HG03060 (cell line): ENCODE results near the gene NRIP3.
"Not testable (repeated sequence)": the region's sequence is repeated elsewhere in the genome, so short reads cannot be mapped to it uniquely, and the experiment has no call there.

Experiments used
- ATAC-seq: cut with Tn5 transposase; IDR thresholded peaks from one replicate; pipeline ENCODE4 v1.9.1; 2021; ENCODE audit warnings: low read depth, moderate number of reproducible peaks; ENCODE audit not compliant: unreplicated experiment

NRIP3 gene

DNA sequence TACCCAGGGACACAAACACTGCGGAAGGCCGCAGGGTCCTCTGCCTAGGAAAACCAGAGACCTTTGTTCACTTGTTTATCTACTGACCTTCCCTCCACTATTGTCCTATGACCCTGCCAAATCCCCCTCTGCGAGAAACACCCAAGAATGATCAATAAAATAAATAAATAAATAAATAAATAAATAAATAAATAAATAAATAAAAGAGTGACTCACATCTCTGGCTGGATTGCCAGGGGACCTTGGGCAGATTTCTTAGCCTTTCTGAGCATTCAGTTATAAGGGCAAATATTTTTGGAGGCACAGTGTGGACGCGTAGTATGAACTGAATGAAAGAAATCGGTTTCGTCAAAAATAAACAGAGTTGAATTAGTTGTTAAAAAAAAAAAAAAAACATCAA lies 24.4 kb downstream of the NRIP3 start:
- ATAC-seq: not testable (repeated sequence)

DNA sequence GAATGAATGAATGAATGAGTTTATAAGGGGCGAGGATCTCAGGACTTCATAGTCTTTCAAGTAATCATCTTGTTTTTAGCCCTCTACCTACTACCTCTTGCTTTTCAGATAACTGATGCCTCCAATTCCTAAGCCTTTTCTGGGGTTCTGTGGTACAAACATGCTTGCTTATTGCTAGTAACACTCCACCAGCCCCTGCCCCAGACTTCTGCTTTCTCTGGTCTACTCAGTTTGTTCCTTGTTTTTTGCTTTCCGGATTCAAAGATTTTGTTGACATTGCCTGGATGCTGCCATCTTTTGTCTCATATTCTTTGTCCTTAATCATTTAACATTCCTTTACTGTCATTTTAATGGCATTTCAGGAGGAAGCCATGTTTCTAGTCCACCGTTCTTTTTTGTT lies 30.7 kb downstream of the NRIP3 start:
- ATAC-seq: no peak

DNA sequence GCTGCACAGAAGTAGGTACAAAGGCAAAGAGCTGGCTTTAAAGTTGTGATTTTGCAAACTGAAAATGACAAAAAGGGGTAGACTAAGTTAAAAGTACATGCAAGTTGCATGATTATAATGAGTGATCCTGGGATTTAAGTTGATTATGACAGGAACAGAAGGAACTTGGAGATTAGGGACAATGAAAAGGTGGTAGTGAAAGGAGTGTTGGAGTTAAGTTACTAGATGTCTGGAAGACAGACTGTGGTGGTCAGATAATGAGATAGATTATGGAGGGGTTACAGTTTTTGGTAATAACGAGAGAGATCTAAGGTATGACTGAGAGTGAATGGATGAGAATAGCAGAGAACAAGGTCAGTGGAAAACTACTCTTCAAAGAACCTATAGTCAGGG lies 31.9 kb downstream of the NRIP3 start:
- no peak for ATAC-seq

DNA sequence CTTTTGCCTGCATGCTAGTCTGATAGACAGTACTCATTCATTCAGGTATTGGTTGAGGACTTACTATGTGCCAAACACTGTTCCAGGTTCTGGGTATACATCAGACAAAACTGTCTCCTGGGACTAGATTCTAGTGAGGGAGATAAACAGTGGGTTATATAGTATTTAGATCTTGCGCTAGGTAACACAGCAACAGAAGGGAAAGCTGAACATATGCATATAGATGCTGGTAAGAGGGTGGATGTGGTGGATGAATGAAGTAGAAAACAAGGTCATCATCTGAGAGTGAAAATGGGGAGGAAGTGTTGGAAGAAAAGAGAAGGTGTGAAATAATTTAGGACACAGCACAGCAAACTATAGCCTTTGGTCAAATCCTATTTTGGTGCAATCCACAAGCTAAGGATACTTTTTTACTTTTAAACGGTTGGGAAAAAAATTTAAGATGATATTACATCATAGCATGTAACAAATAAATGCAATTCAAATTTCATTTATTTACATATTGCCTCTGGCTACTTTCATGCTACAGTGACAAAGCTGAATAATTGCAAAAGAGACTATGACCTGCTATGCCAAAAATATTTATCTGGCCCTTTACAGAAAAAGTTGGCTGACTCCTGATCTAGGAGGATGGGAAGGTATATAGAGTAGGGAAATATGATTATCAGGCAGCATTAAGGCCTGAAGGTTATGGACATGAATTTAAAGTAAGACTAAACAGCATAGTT lies 32.4 kb downstream of the NRIP3 start:
- ATAC-seq: no peak

DNA sequence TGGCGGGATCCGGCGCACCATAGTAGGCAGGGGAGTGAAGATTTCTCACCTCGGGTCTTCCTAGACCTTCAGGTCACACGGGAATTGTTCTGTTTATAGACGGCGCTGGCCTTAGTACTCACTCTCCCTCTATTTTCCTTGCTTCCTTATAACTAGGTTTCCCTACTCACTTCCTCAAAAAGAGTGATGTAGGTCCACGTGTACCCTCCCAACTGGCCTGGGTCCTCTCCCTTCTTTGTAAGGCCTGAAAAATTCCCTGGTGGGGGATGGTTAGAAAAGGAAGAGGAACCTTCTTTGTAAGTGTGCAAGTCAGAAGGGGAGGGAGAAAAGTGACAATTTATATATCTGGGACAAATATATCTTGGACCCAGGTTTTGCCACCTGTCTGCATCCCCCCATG lies 36.6 kb downstream of the NRIP3 start:
- ATAC-seq: no peak

DNA sequence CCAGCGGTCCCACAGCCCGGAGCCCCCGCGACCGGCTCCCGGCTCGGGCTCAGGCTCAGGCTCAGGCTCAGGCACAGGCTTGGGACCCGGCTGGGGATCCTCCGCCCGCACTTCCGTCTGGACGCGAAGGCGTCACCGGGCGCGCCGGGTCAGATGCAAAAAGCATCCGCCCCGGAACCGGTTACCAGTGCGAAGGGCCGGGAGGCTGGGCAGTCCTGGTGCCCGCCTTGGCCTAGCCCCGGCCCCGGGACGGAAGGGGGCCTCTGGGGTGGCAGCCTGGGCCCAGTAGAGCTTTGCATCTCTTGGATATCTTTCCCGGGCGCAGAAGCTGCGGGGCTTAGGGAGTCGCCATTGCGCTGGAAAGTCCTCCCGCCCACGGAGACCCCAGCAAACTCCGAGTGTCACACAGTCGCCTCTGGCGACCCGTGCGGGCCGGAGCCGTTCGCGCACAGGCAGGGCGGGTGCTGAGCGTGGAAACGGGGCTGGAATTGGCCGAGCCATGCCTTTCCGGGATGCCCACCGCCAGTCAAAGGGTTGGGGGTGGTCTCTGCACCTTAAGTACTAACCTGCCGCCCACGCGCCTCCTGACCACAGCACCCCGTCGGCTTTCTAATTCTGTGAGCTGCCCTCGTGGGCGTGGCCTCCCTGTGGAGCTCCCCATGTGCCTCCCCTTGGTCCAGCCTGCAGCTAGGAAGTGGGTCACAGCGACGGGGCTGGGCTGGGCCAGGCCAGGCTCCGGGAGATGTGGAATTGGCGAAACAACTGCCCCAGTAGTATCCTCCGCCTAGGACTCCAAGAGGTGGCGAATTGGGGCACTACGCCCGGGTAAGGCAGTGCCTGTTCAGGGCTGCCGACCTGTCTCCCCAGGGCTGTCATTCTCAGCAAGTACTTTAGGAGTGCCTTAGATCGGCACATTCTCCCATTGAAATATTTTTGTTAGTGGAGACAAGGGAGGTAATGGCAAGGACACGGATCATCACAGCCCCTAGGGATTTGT lies 39.2 kb downstream of the NRIP3 start, which contains the start of gene TMEM9B:
TSS of gene TMEM9B (minus strand) at position 119 of the 997 bp plus-strand sequence. CDS start 129 bp downstream, outside the sequence.
- peak; percentile 34 for ATAC-seq

DNA sequence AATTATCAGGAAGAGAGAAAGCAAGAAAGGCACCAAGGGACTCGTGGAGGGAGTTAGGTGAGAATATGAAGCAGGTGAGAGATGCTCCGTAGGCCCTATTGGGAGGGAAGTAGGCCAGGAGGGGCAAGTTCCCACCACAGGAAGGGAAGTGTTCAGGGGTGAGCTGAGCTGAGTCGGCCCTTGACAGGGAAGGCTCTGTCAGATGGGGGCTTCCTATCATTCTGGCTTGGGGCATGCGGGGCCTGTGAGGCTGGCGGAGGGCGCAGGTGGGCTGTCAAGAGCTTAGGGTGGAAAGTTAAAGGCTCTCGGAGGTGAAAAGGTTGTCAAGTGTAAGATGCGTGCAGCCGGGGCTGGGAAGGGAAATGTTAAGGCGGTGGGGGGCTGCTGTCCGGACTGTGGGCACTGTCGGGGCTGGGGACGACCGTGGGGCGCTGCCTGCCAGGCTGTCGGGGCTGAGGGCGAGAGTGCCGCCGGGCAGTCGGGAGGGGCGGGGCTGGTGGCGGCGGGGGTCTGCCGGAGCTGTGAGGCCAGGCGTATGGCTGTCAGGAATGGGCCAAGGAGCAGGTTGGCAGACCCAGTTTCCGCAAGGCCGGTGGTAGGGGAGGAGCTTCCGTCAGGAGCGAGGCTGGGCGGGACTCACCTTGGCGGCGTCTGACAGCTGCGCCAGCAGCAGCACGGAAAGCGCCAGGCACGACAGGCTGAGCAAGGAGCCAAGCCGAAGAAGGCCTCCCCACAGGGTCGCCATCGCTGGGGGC lies 40.1 kb downstream of the NRIP3 start:
- ATAC-seq: peak; percentile 33

DNA sequence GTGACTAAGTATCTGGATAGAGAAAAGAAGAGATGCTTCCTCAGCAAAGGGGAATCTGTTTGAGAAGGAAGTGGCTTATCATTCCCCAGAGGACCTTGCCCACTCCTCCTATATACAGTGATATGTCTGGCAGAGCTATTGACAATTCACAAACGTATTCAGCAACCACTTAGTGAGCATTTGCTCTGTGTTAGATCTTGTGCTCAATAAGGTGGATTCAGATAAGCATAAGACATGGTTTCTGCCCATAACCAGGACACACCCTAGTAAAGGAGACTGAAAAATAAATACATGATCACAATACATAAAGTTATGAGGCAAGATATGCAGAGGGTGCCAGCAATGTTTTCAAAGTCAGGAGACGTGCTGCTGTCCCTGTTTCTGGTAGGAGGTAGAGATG lies 41.0 kb downstream of the NRIP3 start:
- ATAC-seq: no peak

DNA sequence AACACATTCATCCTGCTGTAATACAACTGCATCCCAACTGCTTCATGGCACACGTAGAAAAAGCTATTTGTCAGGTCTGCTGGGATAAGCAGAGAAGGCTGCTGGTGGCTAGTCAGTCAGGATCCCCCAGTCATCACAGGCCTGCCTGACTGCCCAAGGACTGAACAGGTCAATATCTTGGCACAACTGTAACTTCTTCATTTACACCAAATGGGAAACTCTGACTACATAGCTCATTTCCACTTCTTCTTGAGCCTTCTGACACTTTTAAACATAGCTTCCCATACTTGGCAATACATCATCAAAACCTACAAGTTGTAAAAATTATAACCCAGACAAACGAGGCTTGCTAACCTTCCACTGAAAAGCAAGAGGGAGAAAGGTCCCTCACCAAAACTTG lies 42.4 kb downstream of the NRIP3 start:
- ATAC-seq: no peak

DNA sequence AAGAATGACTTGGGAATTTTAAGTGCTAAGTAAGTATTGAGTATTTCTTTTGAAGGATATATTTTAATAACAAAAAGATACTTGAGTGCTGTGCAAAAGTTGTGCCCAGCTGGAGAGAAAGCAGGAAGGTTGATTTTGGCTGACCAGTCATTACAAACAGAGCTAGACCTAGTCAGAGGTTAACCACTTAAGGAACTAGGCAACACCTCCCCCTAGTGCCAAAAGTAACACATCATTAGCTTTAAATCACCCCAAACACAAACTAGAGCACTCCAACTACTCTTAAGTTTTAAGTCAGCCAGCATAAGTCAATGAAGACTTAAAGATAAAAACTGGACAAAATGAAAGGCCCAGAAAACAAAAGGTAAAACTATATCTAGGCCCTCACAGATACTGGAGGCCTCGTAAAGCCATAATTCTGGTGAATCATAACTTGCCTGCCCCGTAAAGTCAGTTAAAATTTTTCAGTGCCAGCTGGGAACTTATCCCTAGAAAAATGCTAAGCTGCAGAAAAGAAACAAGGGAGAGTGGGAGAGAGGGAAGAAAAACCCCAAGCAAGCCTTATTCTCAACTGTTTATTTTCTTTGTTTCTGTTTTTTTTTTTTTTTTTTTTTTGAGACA lies 44.1 kb downstream of the NRIP3 start:
- no peak for ATAC-seq

DNA sequence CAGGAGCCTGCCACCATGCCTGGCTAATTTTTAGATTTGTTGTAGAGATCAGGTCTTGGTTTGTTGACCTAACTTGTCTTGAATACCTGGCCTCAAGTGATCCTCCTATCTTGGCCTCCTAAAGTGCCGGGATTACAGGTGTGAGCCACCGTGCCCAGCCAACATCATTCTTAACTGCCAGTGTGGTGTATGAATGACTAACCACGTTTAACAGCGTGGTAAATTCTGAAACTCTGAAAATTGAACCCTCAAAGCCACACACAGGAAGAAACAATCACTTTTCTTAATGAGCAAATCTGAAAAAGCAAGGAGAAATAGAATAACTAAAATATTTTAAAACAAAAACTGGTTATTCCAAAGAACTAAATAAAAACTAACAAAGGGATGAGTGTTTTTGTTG lies 46.9 kb downstream of the NRIP3 start:
- ATAC-seq: no peak

DNA sequence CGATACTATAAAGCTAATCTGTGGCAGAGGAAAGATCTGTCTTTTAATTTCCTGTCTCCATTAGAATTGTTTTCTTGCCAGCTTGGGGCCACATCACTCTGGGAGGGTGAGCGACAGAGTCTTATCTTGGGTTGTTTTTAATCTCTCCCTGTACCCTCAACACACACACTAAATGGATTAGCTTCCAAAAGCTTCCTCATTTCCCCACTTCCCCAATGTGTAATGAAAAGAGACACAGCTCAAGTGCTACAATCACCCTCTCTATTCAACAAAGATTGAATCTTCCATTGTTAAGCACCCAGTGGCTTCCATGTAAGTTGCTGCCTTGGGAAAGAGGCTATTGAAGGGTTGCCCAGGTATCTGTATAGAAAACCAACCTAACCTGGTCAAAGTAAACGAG lies 54.9 kb downstream of the NRIP3 start:
- no peak for ATAC-seq

DNA sequence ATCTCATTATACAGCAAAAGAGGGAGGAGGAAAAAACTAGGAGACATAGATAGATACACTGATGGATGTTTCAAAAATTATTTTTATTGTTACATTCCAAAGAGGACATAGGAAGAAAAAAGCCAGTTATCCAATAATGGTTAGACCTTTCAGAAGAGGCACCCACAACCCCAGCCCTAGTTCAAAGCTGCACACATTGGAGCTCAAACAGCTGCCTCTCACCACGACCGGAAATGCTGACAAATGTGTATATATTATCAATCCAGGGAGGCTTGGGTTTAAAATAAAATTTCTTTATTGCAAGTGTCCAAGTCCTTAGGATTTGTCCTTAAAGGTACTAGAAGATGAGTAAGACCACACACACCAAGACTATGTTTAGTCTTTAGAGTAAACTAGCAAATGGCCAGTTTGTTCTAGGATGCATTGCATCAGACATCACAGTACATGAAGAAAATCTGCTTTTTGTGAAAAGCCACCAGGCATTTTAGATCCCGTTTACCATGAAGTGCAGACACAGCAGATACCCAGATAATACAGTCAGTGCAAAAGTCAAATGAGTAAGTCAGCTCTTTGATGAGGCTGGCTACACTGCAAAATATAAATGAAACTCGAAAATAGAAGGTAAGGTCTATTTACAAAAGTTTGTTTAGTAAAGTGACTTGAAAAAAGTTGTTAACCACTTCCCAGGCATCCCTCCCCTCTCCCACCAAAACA lies 56.4 kb downstream of the NRIP3 start:
- ATAC-seq: no peak

DNA sequence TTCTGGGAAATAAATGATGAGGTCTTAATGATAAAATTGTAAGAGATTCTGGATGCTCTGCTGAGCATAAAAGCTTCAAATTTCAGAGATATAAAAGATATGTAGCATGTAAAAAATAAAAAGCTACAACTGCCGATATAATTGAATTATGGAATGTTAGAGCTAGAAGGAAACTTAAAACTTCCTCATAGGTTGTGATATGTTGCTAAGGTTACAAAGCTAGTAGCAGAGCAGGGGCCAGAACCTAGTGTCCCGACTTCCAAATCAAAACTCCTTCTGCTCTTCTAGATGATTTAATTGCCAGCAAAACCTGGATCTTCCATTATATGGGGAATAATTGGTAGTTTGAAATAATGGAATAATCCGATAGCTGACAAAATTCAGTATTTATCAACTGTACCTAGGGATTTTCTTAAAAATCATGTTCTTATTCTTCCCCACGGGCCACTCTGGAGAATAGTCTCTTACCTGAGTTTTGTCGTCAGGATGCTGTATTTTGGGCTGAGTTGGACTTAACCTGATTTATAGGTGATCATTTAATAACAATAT lies 61.2 kb downstream of the NRIP3 start, which contains the start of gene ASCL3:
TSS of gene ASCL3 (minus strand) at position 499 of the 549 bp plus-strand sequence. CDS start 4,855 bp downstream, outside the sequence.
- ATAC-seq: no peak

DNA sequence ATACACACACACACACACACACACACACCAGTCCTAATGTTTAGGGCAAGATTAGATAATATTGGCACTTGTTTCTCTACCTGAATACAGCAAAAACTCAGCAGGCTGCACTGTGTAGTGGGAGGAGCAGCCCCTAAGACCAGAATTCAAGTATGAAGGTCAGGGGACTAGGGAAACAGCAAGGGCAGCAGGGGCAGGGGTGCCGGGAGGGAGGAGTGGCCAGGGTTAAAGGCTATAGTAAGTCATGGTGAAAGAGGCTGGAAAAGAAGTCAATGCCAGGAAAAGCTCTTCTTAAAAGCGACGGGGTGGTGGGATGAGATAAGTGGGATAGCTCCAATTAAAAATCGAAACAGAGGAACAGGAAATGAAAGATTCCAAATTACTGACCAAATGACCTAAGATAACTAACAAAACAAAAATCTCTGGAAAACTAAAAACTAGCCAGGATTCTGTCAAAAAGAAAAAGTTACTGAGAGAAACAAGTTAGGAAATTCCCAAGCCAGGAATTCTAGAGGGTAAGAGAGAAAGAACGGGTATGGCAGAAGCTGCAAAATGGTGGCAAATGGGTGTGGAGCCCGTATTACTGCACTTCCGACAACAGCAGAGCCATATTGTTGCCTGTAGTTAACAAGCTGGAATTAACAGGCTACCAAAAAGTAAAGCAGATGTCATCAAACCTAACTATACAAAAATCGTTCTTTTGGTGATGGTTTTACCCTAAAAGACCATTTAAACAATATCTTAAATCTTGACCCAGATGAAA lies 62.3 kb downstream of the NRIP3 start:
- no peak for ATAC-seq

DNA sequence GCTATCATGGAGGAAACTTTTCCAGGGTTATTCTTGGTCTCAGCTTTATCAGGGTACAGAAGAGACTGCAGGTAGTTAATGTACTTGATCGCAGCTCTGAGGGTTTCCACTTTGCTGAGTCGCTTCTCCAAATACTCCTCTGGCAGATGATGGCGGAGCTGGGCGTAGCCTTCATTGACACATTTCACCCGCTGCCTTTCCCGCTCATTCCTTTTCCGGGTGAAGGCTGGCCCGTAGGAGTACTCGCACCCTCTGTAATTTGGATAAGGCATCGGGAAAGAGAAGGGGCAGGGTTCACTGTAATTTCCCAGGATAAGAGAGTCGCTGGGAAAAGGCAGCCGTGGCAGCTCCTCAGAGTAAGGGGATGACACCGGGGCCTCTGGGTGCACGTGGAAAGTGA lies 66.1 kb downstream of the NRIP3 start:
- ATAC-seq: no peak

DNA sequence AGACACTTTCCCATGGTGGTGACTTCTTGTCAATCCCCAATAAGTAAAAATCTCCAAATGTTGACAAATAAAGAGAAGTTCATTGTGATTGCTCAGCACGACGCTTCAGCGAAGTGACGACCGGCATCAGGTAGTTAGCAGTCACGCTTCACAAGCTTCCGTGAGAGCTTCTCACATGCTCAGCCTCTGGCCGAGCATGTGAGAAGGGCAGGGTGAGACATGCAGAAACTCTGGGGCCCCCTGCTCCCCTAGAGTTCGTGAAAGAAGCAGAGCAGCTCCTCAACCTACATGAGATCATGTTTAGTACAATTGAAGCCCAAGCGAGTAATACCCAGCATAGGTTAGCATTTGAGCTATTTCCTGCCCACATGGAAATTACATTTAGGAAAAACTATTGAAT lies 66.6 kb downstream of the NRIP3 start:
- ATAC-seq: peak; percentile 73

DNA sequence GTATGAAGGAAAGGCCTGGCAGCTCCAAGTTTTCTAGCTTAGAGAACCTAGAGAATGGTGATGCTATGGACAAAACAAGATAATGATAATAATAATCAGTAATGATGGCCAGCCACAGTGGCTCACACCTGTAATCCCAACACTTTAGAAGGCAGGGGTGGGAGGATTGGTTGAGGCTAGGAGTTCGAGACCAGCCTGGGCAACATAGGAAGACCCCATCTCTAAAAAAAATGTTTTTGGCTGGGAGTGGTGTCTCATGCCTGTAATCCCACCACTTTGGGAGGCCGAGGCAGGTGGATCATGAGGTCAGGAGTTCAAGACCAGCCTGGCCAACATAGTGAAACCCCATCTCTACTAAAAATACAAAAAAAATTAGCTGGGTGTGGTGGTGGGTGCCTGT lies 68.0 kb downstream of the NRIP3 start:
- not testable (repeated sequence) for ATAC-seq
